ENCODE measurements around the gene NAA35.

DNA sequence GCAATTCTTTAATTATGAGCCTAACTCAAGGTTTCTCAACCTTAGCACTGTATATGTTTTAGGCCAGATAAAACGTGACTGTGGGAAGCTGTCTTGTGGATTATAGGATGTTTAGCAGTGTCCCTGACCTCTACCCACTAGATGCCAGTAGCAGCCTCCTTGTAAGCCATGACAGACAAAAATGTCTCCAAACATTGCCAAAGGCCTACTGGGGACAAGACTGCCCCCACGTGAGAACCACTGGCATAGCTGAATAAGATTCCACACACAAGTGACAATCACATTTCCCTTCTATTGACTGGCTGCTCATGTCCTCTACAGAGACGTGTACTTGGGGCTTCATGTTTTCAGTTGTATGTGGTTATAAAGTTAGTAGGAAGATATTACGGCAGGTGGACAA, 103.1 kb downstream of the NAA35 start:
- TF ChIP-seq, protein P1, sequence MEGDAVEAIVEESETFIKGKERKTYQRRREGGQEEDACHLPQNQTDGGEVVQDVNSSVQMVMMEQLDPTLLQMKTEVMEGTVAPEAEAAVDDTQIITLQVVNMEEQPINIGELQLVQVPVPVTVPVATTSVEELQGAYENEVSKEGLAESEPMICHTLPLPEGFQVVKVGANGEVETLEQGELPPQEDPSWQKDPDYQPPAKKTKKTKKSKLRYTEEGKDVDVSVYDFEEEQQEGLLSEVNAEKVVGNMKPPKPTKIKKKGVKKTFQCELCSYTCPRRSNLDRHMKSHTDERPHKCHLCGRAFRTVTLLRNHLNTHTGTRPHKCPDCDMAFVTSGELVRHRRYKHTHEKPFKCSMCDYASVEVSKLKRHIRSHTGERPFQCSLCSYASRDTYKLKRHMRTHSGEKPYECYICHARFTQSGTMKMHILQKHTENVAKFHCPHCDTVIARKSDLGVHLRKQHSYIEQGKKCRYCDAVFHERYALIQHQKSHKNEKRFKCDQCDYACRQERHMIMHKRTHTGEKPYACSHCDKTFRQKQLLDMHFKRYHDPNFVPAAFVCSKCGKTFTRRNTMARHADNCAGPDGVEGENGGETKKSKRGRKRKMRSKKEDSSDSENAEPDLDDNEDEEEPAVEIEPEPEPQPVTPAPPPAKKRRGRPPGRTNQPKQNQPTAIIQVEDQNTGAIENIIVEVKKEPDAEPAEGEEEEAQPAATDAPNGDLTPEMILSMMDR (conservative IDR thresholded peaks at IDR 0.05) = no peak
- no peak for TF ChIP-seq ZFX (IDR thresholded peaks at IDR 0.05)
